ENCODE data around the gene STK26.

DNA sequence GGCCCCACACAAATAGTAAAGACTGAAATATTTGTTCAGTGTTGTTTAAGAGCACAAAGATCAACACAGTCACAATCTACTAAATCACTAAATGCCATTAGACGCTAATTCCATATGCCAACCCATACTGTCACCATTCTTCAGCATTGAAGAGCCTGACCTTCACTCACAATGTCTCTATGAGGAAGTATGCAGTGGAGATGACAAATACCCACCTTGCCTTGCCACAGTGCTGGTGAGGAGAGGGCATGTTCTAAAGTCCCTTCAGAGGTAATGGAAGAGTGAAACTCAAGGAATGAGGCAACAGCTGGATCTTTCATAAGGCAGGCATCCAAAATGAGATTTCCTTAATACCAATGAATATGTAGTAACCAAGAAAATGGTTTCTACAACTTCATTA, 54.3 kb downstream of the STK26 start:
- TF ChIP-seq CTCF (IDR thresholded peaks at IDR 0.05) (no peak), POLR2A (IDR thresholded peaks at IDR 0.05) (no peak)

All from transverse colon (tissue), 3 donors.